Activated CD4-positive, alpha-beta T cell treated with anti-CD3 and anti-CD28 coated beads, Interleukin-2, amount 10 ng/mL, durations not matched to agents 7 days and 5 days (primary cell): Measurements from ENCODE around the gene TRAM2. TPM values are rescaled to one million over a fixed set of nuclear protein-coding genes. Genes with fewer than 3 reads are reported as not detected.

ENCODE experiments used
- CTCF ChIA-PET: fragments of 350-600 bp; sonication (Branson Sonifier 250); formaldehyde crosslinking; loops from one replicate; lab custom pipeline; 2021; ENCODE audit warnings: antibody characterized with exemption; lab: Charles Lee
- POLR2A ChIA-PET: fragments of 350-600 bp; sonication (Branson Sonifier 250); formaldehyde crosslinking; loops from one replicate; lab custom pipeline; 2021; ENCODE audit warnings: antibody characterized with exemption; lab: Charles Lee
- DNase-seq: peaks from one replicate; pipeline ENCODE4 v3.0.0-alpha.2; 2020
- H3K27ac Mint-ChIP-seq: one replicate; pipeline ENCODE4 v1.8.0; 2021; ENCODE audit warnings: mild to moderate bottlenecking, moderate library complexity, mixed read lengths
- H3K27me3 Mint-ChIP-seq: one replicate; pipeline ENCODE4 v1.8.0; 2021; ENCODE audit warnings: mixed read lengths
- H3K36me3 Mint-ChIP-seq: one replicate; pipeline ENCODE4 v1.8.0; 2021; ENCODE audit warnings: low read depth, mixed read lengths
- H3K4me1 Mint-ChIP-seq: one replicate; pipeline ENCODE4 v1.8.0; 2021; ENCODE audit warnings: mixed read lengths
- H3K4me3 Mint-ChIP-seq: one replicate; pipeline ENCODE4 v1.8.0; 2021; ENCODE audit warnings: mild to moderate bottlenecking, moderate library complexity, mixed read lengths
- H3K9me3 Mint-ChIP-seq: one replicate; pipeline ENCODE4 v1.8.0; 2021; ENCODE audit warnings: mixed read lengths
- total RNA-seq, 2 experiments: library from RNA; stranded (reverse); gene quantifications; one replicate each; pipeline ENCODE4 v1.2.3, GENCODE V29; 2021

The TRAM2 gene
- total RNA-seq, 2 experiments from 2014 or later, result 9.0 to 9.4 TPM

DNA sequence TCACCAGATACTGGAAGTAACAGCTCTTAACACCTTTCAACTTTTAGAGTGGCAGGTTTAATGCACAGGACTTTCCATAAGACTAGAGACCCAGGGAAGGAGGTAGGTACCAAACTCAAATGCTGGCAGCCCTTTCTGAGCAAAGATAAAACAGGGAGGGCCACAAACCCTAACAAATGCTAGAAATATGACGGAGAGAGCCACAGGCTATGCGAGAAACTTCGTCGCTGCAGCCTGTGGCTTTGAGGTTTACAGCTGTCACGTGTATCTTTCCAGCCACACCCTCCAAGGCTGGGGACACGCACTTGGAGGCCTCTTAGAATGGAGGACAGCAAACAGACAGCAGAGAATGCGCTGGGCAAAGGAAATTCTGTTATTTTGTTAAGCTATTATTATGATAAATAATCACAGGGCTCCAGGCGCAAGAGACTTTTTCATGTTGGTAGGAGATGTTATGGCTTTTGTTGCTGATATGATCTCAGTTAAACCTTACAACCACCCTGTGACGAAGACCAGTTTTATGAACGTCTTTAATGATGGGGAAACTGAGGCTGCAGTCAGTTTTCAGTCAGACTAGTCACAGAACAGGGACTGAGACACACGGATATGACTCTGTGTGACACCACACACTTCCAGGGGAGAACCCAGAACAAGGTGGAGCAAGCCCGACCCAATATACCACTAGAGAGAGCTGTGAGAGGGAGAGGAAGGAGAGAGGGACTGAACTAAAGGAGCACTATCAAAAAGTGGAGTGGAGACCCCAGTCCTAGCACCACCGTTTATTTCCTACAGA lies 2.0 kb downstream of the TRAM2 start:
- ChIA-PET CTCF (interaction anchor here (1.0 to 1.7 kb wide), 7 partner anchors 8 to 265 kb away, joined by 3 to 6 read pairs (median 4); no protein-coding TSS in a partner anchor), POLR2A (no interaction called here)
- Mint-ChIP-seq H3K4me3 (peak overlapping the region; percentile 74), H3K9me3 (no peaks in the 10 kb centered on the region), H3K27me3 (no peaks in the 10 kb centered on the region), H3K27ac (peak overlapping the region; percentile 87), H3K36me3 (peaks cover 3% of the 10 kb centered on the region), H3K4me1 (peaks cover 45% of the 10 kb centered on the region)
- peak; percentile 78 for DNase-seq

DNA sequence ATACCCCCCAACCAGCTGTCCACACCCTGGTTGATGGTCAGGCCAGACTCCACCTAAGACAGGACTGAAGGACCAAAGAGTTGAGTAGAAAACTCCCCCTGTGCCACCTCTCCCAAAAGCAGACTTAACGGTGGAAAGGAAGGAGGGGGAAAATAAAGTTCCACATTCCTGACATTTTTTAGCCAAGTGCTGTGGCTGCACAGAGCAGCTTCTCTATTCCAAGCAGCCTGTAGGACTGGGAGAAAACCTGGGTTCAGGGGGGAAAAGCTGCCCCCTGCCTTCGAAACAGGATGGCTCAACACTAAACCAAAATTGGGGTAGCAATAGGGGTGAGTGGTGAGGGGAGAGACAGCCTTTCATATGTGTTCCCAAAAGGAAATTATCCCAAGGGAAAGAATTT lies 3.6 kb downstream of the TRAM2 start:
- no peak overlapping the region for H3K27ac Mint-ChIP-seq
- ChIA-PET CTCF (interaction anchor here (1.6 to 1.8 kb wide), 2 partner anchors 9 to 79 kb away, joined by 3 to 4 read pairs; no protein-coding TSS in a partner anchor), POLR2A (no interaction called here)
- no peak for DNase-seq
- H3K27me3 Mint-ChIP-seq, result no peaks in the 10 kb centered on the region
- peaks cover 3% of the 10 kb centered on the region for H3K36me3 Mint-ChIP-seq
- peaks cover 45% of the 10 kb centered on the region for H3K4me1 Mint-ChIP-seq
- H3K9me3 Mint-ChIP-seq, result no peaks in the 10 kb centered on the region
- H3K4me3 Mint-ChIP-seq, result no peak overlapping the region

DNA sequence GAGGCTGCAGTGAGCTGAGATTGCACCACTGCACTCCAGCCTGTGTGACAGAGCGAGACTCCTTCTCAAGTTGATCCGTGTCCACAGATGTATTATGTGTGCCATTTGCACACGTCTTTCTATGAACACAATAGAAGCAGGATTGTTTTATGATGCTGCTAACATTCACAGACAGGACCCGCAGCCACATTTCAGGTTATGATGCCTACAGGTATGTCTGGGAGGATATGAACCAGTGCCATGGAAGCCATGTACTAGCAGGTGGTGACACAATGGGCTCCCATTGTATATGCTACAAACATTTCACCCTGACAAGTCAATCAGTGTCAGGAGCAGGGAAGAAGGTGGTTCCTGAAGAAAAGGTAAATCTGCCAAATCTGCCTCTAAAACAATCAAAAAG lies 4.3 kb downstream of the TRAM2 start:
- POLR2A ChIA-PET, result no interaction called here
- no peaks in the 10 kb centered on the region for H3K27me3 Mint-ChIP-seq

DNA sequence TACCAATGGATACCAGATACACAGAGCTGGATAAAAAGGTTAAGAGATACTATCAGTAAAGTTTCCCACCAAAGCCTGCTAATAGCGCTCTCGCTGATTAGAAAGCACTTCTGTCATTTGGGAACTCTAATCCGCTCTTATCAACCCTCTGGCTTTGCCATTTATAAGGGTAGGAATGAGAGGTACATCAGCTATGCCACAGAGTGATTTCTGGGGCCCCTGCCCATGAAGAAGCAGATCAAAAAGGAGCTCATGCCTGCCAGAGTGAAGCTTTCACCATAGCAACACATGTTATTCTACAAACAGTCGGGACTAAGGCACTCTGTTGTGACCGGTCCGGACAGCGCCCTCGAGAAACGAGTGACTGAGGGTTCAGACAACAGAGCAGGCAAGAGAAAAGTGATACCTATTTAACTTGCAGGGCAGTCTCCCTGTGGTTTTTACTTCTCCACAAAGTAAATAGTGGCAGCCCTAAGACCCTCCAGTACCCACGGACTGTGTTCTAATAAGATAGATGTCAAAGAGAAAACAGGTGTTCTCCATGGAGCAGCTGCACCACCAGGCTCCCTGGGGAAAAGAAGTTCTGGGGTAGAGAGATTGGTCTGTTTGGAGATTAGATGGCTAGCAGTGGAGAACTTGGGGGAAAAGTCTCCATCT lies 5.6 kb downstream of the TRAM2 start:
- Mint-ChIP-seq H3K4me3 (no peak overlapping the region), H3K4me1 (peaks cover 46% of the 10 kb centered on the region), H3K27me3 (no peaks in the 10 kb centered on the region), H3K36me3 (peaks cover 6% of the 10 kb centered on the region), H3K9me3 (no peaks in the 10 kb centered on the region), H3K27ac (no peak overlapping the region)
- ChIA-PET CTCF (interaction anchor here (0.9 to 1.8 kb wide), 3 partner anchors 7 to 35 kb away, joined by 3 to 4 read pairs (median 3); no protein-coding TSS in a partner anchor), POLR2A (interaction anchor here (0.6 kb wide), 1 partner anchor 263 kb away, joined by 3 read pairs; no protein-coding TSS in a partner anchor)
- no peak for DNase-seq

More for the DNA sequence above, 4.3 kb downstream of the TRAM2 start:
- H3K36me3 Mint-ChIP-seq, result peaks cover 6% of the 10 kb centered on the region
- no peaks in the 10 kb centered on the region for H3K9me3 Mint-ChIP-seq
- no peak for DNase-seq
- CTCF ChIA-PET, result interaction anchor here (1.6 to 1.8 kb wide), 2 partner anchors 9 to 80 kb away, joined by 3 to 4 read pairs; no protein-coding TSS in a partner anchor
- H3K27ac Mint-ChIP-seq, result no peak overlapping the region
- H3K4me3 Mint-ChIP-seq, result no peak overlapping the region
- H3K4me1 Mint-ChIP-seq, result peaks cover 42% of the 10 kb centered on the region

DNA sequence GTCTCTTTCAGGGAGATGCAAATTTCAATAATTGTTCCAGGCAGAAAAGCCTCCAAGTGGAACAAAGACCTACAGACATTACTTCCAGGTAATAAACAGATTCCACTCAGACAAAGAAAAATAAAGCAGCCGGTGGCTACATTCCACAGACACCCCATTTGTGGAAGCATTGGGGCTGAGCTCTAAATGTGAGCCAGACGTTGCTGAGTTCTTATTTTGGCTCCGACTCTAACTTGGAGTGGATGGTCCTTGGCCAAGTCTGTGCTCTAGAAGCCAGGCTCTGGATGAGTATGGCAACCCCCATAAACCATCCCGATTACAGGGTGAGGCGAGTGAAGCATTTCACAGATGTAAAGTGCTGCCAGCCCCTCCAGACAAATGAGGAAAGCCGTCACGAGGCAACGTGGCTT lies 6.6 kb downstream of the TRAM2 start:
- POLR2A ChIA-PET, result no interaction called here
- H3K4me1 Mint-ChIP-seq, result peaks cover 40% of the 10 kb centered on the region
- no peak overlapping the region for H3K27ac Mint-ChIP-seq
- no peaks in the 10 kb centered on the region for H3K27me3 Mint-ChIP-seq
- CTCF ChIA-PET, result interaction anchor here (1.0 kb wide), 1 partner anchor 20 kb away, joined by 3 read pairs; no protein-coding TSS in a partner anchor
- DNase-seq, result no peak
- no peaks in the 10 kb centered on the region for H3K9me3 Mint-ChIP-seq
- peaks cover 4% of the 10 kb centered on the region for H3K36me3 Mint-ChIP-seq
- H3K4me3 Mint-ChIP-seq, result no peak overlapping the region

GRCh38 chr6:52568320-52568719 lies 8.5 kb downstream of the TRAM2 start:
- Mint-ChIP-seq H3K27me3 (no peaks in the 10 kb centered on the region), H3K4me3 (no peak overlapping the region), H3K27ac (no peak overlapping the region), H3K9me3 (no peaks in the 10 kb centered on the region), H3K36me3 (peaks cover 4% of the 10 kb centered on the region), H3K4me1 (peaks cover 26% of the 10 kb centered on the region)
- DNase-seq, result no peak
- POLR2A ChIA-PET, result no interaction called here
- CTCF ChIA-PET, result interaction anchor here (0.7 kb wide), 1 partner anchor 176 kb away, joined by 4 read pairs; no protein-coding TSS in a partner anchor

DNA sequence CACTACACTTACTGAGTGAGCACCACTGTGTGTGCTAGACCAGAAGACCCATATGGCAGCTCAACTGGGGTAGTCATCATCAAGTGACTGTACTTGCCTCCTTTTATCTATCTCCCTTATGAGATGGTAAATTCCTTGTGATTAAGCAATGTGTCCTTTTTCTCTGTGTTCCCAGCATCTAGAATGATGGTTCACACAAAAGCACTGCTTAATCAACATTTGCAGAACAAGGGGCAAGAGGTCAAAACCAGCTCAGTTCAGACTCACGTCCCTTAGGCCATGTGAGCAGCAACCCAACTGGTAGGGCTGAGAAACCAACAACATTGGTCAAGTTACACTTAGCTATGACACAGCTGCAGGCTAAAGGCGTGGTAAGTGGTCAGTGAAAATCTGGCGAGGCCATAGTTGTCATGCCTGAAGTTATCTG lies 10.0 kb downstream of the TRAM2 start:
- Mint-ChIP-seq H3K9me3 (no peaks in the 10 kb centered on the region), H3K27me3 (no peaks in the 10 kb centered on the region), H3K27ac (no peak overlapping the region), H3K4me3 (no peak overlapping the region), H3K36me3 (peaks cover 4% of the 10 kb centered on the region), H3K4me1 (peaks cover 18% of the 10 kb centered on the region)
- no peak for DNase-seq
- ChIA-PET POLR2A (no interaction called here), CTCF (interaction anchor here (0.7 to 1.2 kb wide), 3 partner anchors 8 to 35 kb away, joined by 3 read pairs; no protein-coding TSS in a partner anchor)

GRCh38 chr6:52566201-52566600 lies 10.7 kb downstream of the TRAM2 start:
- H3K27me3 Mint-ChIP-seq, result no peaks in the 10 kb centered on the region
- H3K36me3 Mint-ChIP-seq, result peaks cover 4% of the 10 kb centered on the region
- no peak overlapping the region for H3K27ac Mint-ChIP-seq
- no peak overlapping the region for H3K4me3 Mint-ChIP-seq
- ChIA-PET CTCF (no interaction called here), POLR2A (no interaction called here)
- H3K9me3 Mint-ChIP-seq, result no peaks in the 10 kb centered on the region
- no peak for DNase-seq
- peaks cover 18% of the 10 kb centered on the region for H3K4me1 Mint-ChIP-seq

GRCh38 chr6:52564856-52565255 lies 12.0 kb downstream of the TRAM2 start:
- ChIA-PET POLR2A (no interaction called here), CTCF (no interaction called here)
- Mint-ChIP-seq H3K4me3 (no peak overlapping the region), H3K36me3 (peaks cover 4% of the 10 kb centered on the region), H3K9me3 (no peaks in the 10 kb centered on the region), H3K27ac (peak overlapping the region; percentile 2), H3K4me1 (peaks cover 18% of the 10 kb centered on the region), H3K27me3 (no peaks in the 10 kb centered on the region)
- no peak for DNase-seq

DNA sequence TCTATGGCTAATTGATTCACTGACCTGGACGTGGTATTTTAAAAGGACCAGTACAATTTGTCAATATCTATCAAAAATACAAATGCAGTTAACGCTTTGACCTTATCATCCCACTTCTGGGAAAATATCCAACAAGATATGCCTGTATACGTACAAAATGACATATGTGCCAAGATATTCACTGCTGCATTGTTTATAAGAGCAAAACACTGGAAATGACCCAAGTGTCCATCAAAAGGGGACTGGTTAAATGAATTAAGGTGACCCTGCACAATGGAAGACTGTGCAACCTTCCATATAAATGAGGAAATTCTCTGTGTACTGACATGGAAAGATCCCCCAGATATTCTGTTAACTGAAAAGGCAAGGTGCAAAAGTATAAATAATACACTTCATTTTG lies 13.9 kb downstream of the TRAM2 start:
- Mint-ChIP-seq H3K27me3 (no peaks in the 10 kb centered on the region), H3K4me1 (peaks cover 18% of the 10 kb centered on the region), H3K4me3 (no peak overlapping the region), H3K9me3 (no peaks in the 10 kb centered on the region), H3K36me3 (no peaks in the 10 kb centered on the region), H3K27ac (no peak overlapping the region)
- CTCF ChIA-PET, result interaction anchor here (1.2 to 1.4 kb wide), 2 partner anchors 9 to 12 kb away, joined by 3 to 6 read pairs; no protein-coding TSS in a partner anchor
- no peak for DNase-seq
- POLR2A ChIA-PET, result no interaction called here

GRCh38 chr6:52560462-52560861 lies 16.4 kb downstream of the TRAM2 start:
- H3K4me1 Mint-ChIP-seq, result peaks cover 6% of the 10 kb centered on the region
- no peaks in the 10 kb centered on the region for H3K36me3 Mint-ChIP-seq
- no peaks in the 10 kb centered on the region for H3K27me3 Mint-ChIP-seq
- H3K9me3 Mint-ChIP-seq, result no peaks in the 10 kb centered on the region
- ChIA-PET POLR2A (no interaction called here), CTCF (no interaction called here)
- DNase-seq, result no peak
- no peak overlapping the region for H3K27ac Mint-ChIP-seq
- no peak overlapping the region for H3K4me3 Mint-ChIP-seq

GRCh38 chr6:52558266-52559000 lies 18.4 kb downstream of the TRAM2 start:
- no peaks in the 10 kb centered on the region for H3K36me3 Mint-ChIP-seq
- POLR2A ChIA-PET, result no interaction called here

More at GRCh38 chr6:52558266-52559000, 18.4 kb downstream of the TRAM2 start:
- H3K4me1 Mint-ChIP-seq, result no peaks in the 10 kb centered on the region
- no peak overlapping the region for H3K27ac Mint-ChIP-seq
- H3K4me3 Mint-ChIP-seq, result no peak overlapping the region
- no peaks in the 10 kb centered on the region for H3K9me3 Mint-ChIP-seq
- H3K27me3 Mint-ChIP-seq, result no peaks in the 10 kb centered on the region
- DNase-seq, result no peak
- CTCF ChIA-PET, result interaction anchor here (1.4 kb wide), 1 partner anchor 18 kb away, joined by 3 read pairs; no protein-coding TSS in a partner anchor
